GM23338 (cell line): ENCODE data around the gene LNX1. TPM values are rescaled to one million over a fixed set of nuclear protein-coding genes. Genes with fewer than 3 reads are reported as not detected.

Source experiments
- ATAC-seq: fragments of 200-7000 bp; cut with Tn5 transposase; 3 replicates; pipeline ENCODE4 v1.9.1; 2020
- DNase-seq: peaks from one replicate; pipeline ENCODE4 v3.0.0-alpha.2; 2015; ENCODE audit warnings: low spot score
- H2AFZ ChIP-seq: fragments of 200-600 bp; sonication (generic); 2 replicates; pipeline ENCODE4 v1.8.0; 2016; ENCODE audit warnings: antibody characterized with exemption, mild to moderate bottlenecking, moderate library complexity
- H3F3A ChIP-seq: fragments of 200-600 bp; sonication (generic); replicated peaks from 2 replicates; pipeline ENCODE4 v1.8.0; 2017; ENCODE audit warnings: antibody characterized with exemption, mixed run types, low read depth
- H3K27ac ChIP-seq: fragments of 200-600 bp; sonication (generic); 2 replicates; pipeline ENCODE4 v1.6.1; 2016; ENCODE audit warnings: low read depth
- H3K27me3 ChIP-seq: fragments of 200-600 bp; sonication (generic); 2 replicates; pipeline ENCODE4 v1.8.0; 2016; ENCODE audit warnings: mild to moderate bottlenecking, mixed run types, moderate library complexity; ENCODE audit not compliant: insufficient read depth
- H3K36me3 ChIP-seq: fragments of 200-600 bp; sonication (generic); 2 replicates; pipeline ENCODE4 v1.8.0; 2016; ENCODE audit warnings: mild to moderate bottlenecking; ENCODE audit not compliant: insufficient read depth
- H3K4me1 ChIP-seq: fragments of 200-600 bp; sonication (generic); 2 replicates; pipeline ENCODE4 v1.8.0; 2016; ENCODE audit warnings: mild to moderate bottlenecking, moderate library complexity; ENCODE audit not compliant: insufficient read depth
- H3K4me2 ChIP-seq: fragments of 200-600 bp; sonication (generic); 2 replicates; pipeline ENCODE4 v1.7.1; 2017; ENCODE audit warnings: mixed run types
- H3K4me3 ChIP-seq: fragments of 200-600 bp; sonication (generic); 2 replicates; pipeline ENCODE4 v1.6.1; 2016; ENCODE audit warnings: mixed run types
- H3K79me2 ChIP-seq: fragments of 200-600 bp; sonication (generic); replicated peaks from 2 replicates; pipeline ENCODE4 v1.8.0; 2017; ENCODE audit warnings: mild to moderate bottlenecking; ENCODE audit not compliant: insufficient read depth
- H3K9me2 ChIP-seq: fragments of 200-600 bp; sonication (generic); 2 replicates; pipeline ENCODE4 v1.8.0; 2017; ENCODE audit not compliant: insufficient read depth
- H4K20me1 ChIP-seq: fragments of 200-600 bp; sonication (generic); replicated peaks from 2 replicates; pipeline ENCODE4 v1.8.0; 2017; ENCODE audit warnings: mild to moderate bottlenecking; ENCODE audit not compliant: insufficient read depth
- H3K27ac Mint-ChIP-seq: 2 replicates; pipeline ENCODE4 v1.8.0; 2020; ENCODE audit warnings: inconsistent platforms, mild to moderate bottlenecking, moderate library complexity, mixed read lengths
- H3K27me3 Mint-ChIP-seq: 3 replicates; pipeline ENCODE4 v1.8.0; 2022; ENCODE audit warnings: low read depth, mild to moderate bottlenecking, moderate library complexity, mixed read lengths, inconsistent platforms; ENCODE audit not compliant: insufficient read depth, poor library complexity
- H3K36me3 Mint-ChIP-seq: 3 replicates; pipeline ENCODE4 v1.8.0; 2021; ENCODE audit warnings: low read depth, mild to moderate bottlenecking, inconsistent platforms, moderate library complexity, mixed read lengths
- H3K4me1 Mint-ChIP-seq: 3 replicates; pipeline ENCODE4 v1.8.0; 2020; ENCODE audit warnings: mild to moderate bottlenecking, inconsistent platforms, mixed read lengths
- H3K4me3 Mint-ChIP-seq: 3 replicates; pipeline ENCODE4 v1.8.0; 2021; ENCODE audit warnings: moderate library complexity, mild to moderate bottlenecking, inconsistent platforms, mixed read lengths
- H3K9me3 Mint-ChIP-seq: 3 replicates; pipeline ENCODE4 v1.8.0; 2020; ENCODE audit warnings: moderate library complexity, mild to moderate bottlenecking, inconsistent platforms, mixed read lengths
- CREB1 ChIP-seq: fragments of 250-450 bp; sonication (Bioruptor Pico); IDR thresholded peaks from 2 replicates; pipeline ENCODE4 v1.5.0; 2020; ENCODE audit warnings: low read depth, mild to moderate bottlenecking, moderate library complexity
- EZH2 ChIP-seq: fragments of 200-600 bp; sonication (generic); IDR thresholded peaks from one replicate; pipeline ENCODE4 v1.8.0; 2017; ENCODE audit warnings: antibody characterized with exemption, mild to moderate bottlenecking, low read depth; ENCODE audit not compliant: unreplicated experiment
- JUNB ChIP-seq: IDR thresholded peaks from one replicate; pipeline ENCODE4 v1.6.1; 2016; ENCODE audit warnings: antibody characterized with exemption; ENCODE audit not compliant: unreplicated experiment
- NANOG ChIP-seq: IDR thresholded peaks from 2 replicates; pipeline ENCODE4 v1.6.1; 2016; ENCODE audit warnings: antibody characterized with exemption, borderline replicate concordance
- STAT1 ChIP-seq: IDR thresholded peaks from one replicate; pipeline ENCODE4 v1.6.1; 2016; ENCODE audit warnings: antibody characterized with exemption; ENCODE audit not compliant: unreplicated experiment
- ZNF114 ChIP-seq: fragments of 250-450 bp; sonication (Bioruptor Pico); IDR thresholded peaks from 2 replicates; pipeline ENCODE4 v1.5.0; 2020; ENCODE audit warnings: mild to moderate bottlenecking, moderate library complexity
- ZNF331 ChIP-seq: fragments of 250-450 bp; sonication (Bioruptor Pico); IDR thresholded peaks from 2 replicates; pipeline ENCODE4 v1.5.0; 2020; ENCODE audit warnings: low read depth, mild to moderate bottlenecking, moderate library complexity
- polyA plus RNA-seq: library from polyadenylated mRNA; unstranded; fragments of >200 nt; fragmentation: Nextera tagmentation; extraction: Ambion mirVana; gene quantifications from 2 replicates; pipeline ENCODE4 v1.2.1, GENCODE V29; 2016
- total RNA-seq: library from RNA; depleted of rRNA; stranded (reverse); fragments of >200 nt; shearing (Covaris generic); gene quantifications from 2 replicates; pipeline ENCODE4 v1.2.3, GENCODE V29; 2014
- TF ChIP-seq, protein P1 (sequence below): IDR thresholded peaks from one replicate; pipeline ENCODE4 v1.6.1; 2018; ENCODE audit warnings: antibody characterized with exemption; ENCODE audit not compliant: unreplicated experiment
- TF ChIP-seq, protein P2 (sequence below): IDR thresholded peaks from 2 replicates; pipeline ENCODE4 v1.6.1; 2016; ENCODE audit warnings: antibody characterized with exemption
- TF ChIP-seq, protein P3 (sequence below), 2 experiments: fragments of 200-600 bp in 1 of 2; sonication (generic) in 1 of 2; conservative IDR thresholded peaks; 2 replicates each; pipeline versions ENCODE4 v1.5.1 to v1.6.1; 2016 to 2017; ENCODE audit warnings: antibody characterized with exemption in 2 of 2, low read depth in 2 of 2, mild to moderate bottlenecking in 2 of 2, moderate library complexity in 1 of 2

Gene LNX1
- total and polyA plus RNA-seq, 2 experiments from 2014 or later = 5.4 to 6.4 TPM

DNA sequence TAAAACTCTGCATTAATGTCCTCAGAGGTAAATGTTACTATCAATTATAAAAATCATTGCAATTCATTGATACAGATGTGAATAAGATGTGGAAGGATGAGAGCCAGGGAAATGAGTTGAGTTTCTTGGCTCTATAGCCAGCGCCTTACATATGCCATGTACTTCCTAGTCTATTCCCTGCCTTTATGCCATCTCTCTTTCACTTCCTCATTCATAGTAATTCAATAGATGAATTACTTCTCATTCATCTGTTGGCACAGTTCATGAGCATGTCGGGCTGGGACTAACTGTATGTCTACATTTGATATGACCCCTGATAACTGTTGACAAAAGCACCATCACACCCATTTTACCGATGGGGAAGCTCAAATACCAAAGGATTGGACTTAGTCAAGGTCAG lies 55.7 kb downstream of the LNX1 start:
- H3K36me3 Mint-ChIP-seq = no peaks in the 10 kb centered on the region
- Histone ChIP-seq H2AFZ (no peak overlapping the region), H3K27ac (no peak overlapping the region), H3K4me3 (no peak overlapping the region), H3K27me3 (peaks cover 9% of the 10 kb centered on the region), H3K4me1 (peaks cover 15% of the 10 kb centered on the region; the same call in 1 of the 2 replicates), H4K20me1 (no peaks in the 10 kb centered on the region), H3K9me2 (no peaks in the 10 kb centered on the region), H3K4me2 (no peak overlapping the region), H3K36me3 (no peaks in the 10 kb centered on the region), H3F3A (no peaks in the 10 kb centered on the region), H3K79me2 (no peaks in the 10 kb centered on the region)
- no peaks in the 10 kb centered on the region for H3K9me3 Mint-ChIP-seq
- H3K4me1 Mint-ChIP-seq = peaks cover 32% of the 10 kb centered on the region
- no peak overlapping the region for H3K4me3 Mint-ChIP-seq
- H3K27me3 Mint-ChIP-seq = no peaks in the 10 kb centered on the region
- ATAC-seq (no peak), DNase-seq (no peak)
- TF ChIP-seq STAT1 (no peak), CREB1 (CRISPR knock-in tag) (no peak), NANOG (no peak)
- TF ChIP-seq, protein P1, sequence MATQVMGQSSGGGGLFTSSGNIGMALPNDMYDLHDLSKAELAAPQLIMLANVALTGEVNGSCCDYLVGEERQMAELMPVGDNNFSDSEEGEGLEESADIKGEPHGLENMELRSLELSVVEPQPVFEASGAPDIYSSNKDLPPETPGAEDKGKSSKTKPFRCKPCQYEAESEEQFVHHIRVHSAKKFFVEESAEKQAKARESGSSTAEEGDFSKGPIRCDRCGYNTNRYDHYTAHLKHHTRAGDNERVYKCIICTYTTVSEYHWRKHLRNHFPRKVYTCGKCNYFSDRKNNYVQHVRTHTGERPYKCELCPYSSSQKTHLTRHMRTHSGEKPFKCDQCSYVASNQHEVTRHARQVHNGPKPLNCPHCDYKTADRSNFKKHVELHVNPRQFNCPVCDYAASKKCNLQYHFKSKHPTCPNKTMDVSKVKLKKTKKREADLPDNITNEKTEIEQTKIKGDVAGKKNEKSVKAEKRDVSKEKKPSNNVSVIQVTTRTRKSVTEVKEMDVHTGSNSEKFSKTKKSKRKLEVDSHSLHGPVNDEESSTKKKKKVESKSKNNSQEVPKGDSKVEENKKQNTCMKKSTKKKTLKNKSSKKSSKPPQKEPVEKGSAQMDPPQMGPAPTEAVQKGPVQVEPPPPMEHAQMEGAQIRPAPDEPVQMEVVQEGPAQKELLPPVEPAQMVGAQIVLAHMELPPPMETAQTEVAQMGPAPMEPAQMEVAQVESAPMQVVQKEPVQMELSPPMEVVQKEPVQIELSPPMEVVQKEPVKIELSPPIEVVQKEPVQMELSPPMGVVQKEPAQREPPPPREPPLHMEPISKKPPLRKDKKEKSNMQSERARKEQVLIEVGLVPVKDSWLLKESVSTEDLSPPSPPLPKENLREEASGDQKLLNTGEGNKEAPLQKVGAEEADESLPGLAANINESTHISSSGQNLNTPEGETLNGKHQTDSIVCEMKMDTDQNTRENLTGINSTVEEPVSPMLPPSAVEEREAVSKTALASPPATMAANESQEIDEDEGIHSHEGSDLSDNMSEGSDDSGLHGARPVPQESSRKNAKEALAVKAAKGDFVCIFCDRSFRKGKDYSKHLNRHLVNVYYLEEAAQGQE = no peak
- TF ChIP-seq, protein P2, sequence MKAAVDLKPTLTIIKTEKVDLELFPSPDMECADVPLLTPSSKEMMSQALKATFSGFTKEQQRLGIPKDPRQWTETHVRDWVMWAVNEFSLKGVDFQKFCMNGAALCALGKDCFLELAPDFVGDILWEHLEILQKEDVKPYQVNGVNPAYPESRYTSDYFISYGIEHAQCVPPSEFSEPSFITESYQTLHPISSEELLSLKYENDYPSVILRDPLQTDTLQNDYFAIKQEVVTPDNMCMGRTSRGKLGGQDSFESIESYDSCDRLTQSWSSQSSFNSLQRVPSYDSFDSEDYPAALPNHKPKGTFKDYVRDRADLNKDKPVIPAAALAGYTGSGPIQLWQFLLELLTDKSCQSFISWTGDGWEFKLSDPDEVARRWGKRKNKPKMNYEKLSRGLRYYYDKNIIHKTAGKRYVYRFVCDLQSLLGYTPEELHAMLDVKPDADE = no peak
- no peak overlapping the region for H3K27ac Mint-ChIP-seq

DNA sequence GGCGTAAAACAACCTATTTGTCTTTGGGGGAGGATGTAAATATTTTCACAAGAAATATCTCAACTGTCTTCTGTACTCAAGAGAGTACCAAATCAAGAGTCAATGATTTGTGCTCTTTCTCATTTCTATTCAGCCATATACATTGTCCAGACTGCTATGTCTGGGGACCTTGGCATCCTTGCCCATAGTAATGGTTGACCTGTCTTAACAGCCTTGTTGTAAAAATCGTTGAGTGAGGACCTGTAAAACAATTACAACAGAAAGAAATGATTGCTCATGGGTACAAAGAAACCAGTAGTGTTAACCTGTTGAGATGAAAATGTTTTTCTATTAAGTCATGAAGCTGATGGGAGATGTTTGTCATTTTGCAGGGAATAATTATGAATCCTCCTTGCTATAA lies 56.6 kb downstream of the LNX1 start:
- no peak for DNase-seq
- Mint-ChIP-seq H3K36me3 (no peaks in the 10 kb centered on the region), H3K9me3 (no peaks in the 10 kb centered on the region), H3K27ac (no peak overlapping the region), H3K4me3 (no peak overlapping the region), H3K27me3 (no peaks in the 10 kb centered on the region), H3K4me1 (peaks cover 32% of the 10 kb centered on the region)
- no peak overlapping the region for H3K27ac ChIP-seq
- H3K27me3 ChIP-seq = peaks cover under 1% of the 10 kb centered on the region
- no peaks in the 10 kb centered on the region for H4K20me1 ChIP-seq
- H2AFZ ChIP-seq = no peak overlapping the region
- no peaks in the 10 kb centered on the region for H3K9me2 ChIP-seq
- H3K4me3 ChIP-seq = no peak overlapping the region
- H3K4me2 ChIP-seq = no peak overlapping the region
- no peaks in the 10 kb centered on the region for H3K36me3 ChIP-seq
- peaks cover 15% of the 10 kb centered on the region; the same call in 1 of the 2 replicates for H3K4me1 ChIP-seq
- no peak for ATAC-seq
- no peaks in the 10 kb centered on the region for H3K79me2 ChIP-seq
- no peaks in the 10 kb centered on the region for H3F3A ChIP-seq
- no peak for TF ChIP-seq NANOG
- TF ChIP-seq JUNB = no peak
- TF ChIP-seq, protein P1 = no peak
- no peak for TF ChIP-seq EZH2
- TF ChIP-seq, protein P3, sequence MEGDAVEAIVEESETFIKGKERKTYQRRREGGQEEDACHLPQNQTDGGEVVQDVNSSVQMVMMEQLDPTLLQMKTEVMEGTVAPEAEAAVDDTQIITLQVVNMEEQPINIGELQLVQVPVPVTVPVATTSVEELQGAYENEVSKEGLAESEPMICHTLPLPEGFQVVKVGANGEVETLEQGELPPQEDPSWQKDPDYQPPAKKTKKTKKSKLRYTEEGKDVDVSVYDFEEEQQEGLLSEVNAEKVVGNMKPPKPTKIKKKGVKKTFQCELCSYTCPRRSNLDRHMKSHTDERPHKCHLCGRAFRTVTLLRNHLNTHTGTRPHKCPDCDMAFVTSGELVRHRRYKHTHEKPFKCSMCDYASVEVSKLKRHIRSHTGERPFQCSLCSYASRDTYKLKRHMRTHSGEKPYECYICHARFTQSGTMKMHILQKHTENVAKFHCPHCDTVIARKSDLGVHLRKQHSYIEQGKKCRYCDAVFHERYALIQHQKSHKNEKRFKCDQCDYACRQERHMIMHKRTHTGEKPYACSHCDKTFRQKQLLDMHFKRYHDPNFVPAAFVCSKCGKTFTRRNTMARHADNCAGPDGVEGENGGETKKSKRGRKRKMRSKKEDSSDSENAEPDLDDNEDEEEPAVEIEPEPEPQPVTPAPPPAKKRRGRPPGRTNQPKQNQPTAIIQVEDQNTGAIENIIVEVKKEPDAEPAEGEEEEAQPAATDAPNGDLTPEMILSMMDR (conservative IDR thresholded peaks at IDR 0.05; ENCODE audit: low read depth in 2 of 2) = no peak
- no peak for TF ChIP-seq ZNF114 (CRISPR knock-in tag)
- no peak for TF ChIP-seq ZNF331
- TF ChIP-seq CREB1 (CRISPR knock-in tag) = no peak
